GM18505 (cell line): ENCODE data around the gene FADS3.

ENCODE experiments used
- ATAC-seq: cut with Tn5 transposase; IDR thresholded peaks from one replicate; pipeline ENCODE4 v1.9.1; 2021; ENCODE audit not compliant: unreplicated experiment
- POLR2A ChIP-seq: IDR thresholded peaks from 4 replicates; pipeline ENCODE4 v1.6.1; 2011; ENCODE audit warnings: borderline replicate concordance; ENCODE audit not compliant: insufficient read depth, insufficient read length; ENCODE audit errors: extremely low read depth

The FADS3 gene

GRCh38 chr11:61842528-61842820 is 48.9 kb downstream of the FADS3 start:
- no peak for ATAC-seq
- TF ChIP-seq POLR2A: no peak

- TF ChIP-seq POLR2A: no peak
- no peak for ATAC-seq
Observed at GRCh38 chr11:61841636-61842527, 49.5 kb downstream of the FADS3 start.

DNA sequence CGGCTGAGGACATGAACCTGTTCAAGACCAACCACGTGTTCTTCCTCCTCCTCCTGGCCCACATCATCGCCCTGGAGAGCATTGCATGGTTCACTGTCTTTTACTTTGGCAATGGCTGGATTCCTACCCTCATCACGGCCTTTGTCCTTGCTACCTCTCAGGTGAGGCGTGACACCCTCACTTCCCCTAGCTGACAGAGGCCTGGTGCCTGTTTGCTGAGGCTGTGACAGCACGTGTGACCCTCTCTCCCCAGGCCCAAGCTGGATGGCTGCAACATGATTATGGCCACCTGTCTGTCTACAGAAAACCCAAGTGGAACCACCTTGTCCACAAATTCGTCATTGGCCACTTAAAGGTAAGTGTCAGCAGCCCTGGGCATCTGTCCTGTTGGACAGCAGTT is 51.0 kb downstream of the FADS3 start:
- ATAC-seq: no peak
- no peak for TF ChIP-seq POLR2A

DNA sequence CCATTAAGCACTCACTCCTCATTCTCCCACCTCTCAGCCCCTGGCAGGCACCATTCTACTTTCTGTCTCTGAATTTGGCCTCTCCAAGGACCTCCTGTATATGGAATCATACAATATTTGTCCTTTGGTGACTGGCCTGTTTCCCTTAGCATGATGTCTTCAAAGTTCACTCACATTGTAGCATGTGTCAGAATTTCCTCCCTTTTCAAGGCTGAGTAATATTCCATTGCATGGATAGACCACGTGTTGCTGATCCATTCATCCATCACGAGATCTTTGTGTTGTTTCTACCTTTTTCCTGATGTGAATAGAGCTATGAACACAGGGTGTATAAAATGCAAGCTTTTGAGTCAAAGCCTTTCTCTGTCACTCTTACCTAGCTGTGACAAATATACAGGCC is 51.6 kb downstream of the FADS3 start:
- no peak for ATAC-seq
- TF ChIP-seq POLR2A: no peak

DNA sequence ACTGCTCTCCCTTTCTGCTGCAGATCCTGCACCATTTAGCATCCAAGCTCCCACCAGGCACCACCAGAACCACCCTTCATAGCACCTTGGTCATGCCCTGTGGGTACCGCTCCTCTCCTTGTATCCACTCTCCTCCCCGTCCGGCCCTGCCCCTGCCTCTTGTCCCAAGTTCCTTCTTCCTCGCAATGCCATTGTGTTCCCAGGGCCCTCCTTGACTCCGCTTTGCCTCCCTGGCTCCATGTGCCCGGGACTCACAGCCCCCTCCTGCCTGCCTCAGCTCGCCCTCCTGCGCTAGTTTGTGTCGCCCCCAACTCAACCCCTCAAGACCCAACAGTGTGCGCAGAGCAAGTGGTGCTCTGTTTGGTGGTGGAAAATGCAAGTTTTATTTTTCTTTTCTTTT is 52.4 kb downstream of the FADS3 start:
- no peak for ATAC-seq
- TF ChIP-seq POLR2A: no peak

GRCh38 chr11:61838501-61838900 is 52.8 kb downstream of the FADS3 start:
- TF ChIP-seq POLR2A: no peak
- ATAC-seq: no peak

DNA sequence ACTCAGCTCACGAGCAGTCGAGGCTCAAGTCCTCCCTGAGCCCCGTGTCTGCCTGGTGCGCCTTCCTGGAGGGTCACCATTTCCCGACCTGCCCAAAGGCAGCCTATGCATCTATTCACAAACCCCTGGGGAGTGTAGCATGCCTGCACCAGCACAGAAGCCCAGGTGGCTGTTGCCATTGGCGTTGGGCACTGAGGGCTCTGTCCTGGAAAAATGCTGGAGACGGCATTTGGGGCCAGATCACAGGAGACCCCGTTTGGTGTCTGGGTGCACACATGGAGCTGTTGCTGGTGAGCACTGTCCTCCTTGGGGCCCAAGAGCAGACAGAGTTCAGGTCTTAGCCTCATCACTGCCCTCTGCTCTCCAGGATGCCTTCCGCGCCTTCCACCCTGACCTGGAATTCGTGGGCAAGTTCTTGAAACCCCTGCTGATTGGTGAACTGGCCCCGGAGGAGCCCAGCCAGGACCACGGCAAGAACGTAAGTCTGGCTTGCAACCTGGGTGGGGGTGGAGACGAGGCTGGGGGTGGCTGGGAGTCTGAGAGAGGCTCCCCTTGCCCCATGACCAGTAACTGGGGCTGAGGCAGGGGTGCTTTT is 53.8 kb downstream of the FADS3 start:
- peak; percentile 25 for TF ChIP-seq POLR2A
- ATAC-seq: no peak

GRCh38 chr11:61836193-61836592 is 55.2 kb downstream of the FADS3 start:
- TF ChIP-seq POLR2A: no peak
- no peak for ATAC-seq

DNA sequence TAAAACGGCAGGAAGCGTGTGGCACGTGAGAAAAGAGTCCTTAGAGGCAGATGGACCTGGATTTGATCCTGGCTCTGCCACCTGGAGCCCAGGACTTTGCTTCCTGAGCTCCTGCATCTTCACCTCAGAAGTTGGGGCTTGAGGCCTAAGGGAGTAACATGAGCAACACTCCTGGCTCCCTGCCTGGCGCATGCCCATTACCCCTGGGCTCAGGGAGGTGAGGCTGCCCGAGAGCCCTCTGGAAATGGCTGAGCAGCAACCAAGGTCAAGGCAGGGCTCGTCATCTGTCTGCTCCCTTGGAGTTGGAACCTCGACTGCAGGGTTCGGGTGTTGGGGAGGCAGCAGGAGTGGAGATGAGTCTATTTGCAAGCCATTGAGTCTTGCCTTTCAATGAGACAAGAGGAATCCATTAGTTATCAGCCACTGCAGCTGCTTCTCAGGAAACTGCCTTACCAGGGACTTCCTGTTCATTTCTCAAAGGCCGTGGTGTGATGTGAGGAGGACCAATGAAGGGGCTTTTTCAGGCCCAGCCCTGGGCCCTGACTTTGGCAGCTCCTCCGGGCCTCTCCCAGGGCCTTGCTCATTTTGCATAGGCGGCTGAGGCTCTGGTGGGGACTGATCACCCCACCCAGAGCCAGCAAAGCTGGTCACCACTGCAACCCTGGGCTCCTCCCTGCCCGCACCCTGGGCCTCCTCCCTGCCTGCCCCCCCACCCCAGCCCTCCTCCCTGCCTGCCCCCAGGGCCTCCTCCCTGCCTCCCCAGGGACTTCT is 56.9 kb downstream of the FADS3 start:
- ATAC-seq: peak; percentile 84
- TF ChIP-seq POLR2A: peak; percentile 73

DNA sequence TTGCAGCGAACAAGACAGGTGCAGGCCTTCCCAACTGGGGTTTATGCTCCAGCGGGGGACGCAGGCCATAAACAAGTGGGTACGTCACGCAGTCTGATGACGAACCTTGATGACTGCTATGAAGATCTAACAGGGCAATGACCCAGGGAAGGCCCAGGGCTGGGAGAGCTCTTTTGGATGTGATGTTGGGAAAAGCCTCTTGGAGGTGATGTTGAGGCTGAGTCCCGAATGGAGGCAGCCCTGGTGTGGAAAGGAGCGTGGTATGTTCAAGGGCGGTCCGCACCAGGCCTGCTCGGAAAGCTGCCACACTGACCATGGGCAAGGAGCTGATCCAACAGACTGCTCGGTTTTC is 57.4 kb downstream of the FADS3 start:
- no peak for TF ChIP-seq POLR2A
- ATAC-seq: no peak

- ATAC-seq: no peak
- TF ChIP-seq POLR2A: no peak
Observed at GRCh38 chr11:61833471-61833870, 57.9 kb downstream of the FADS3 start.

DNA sequence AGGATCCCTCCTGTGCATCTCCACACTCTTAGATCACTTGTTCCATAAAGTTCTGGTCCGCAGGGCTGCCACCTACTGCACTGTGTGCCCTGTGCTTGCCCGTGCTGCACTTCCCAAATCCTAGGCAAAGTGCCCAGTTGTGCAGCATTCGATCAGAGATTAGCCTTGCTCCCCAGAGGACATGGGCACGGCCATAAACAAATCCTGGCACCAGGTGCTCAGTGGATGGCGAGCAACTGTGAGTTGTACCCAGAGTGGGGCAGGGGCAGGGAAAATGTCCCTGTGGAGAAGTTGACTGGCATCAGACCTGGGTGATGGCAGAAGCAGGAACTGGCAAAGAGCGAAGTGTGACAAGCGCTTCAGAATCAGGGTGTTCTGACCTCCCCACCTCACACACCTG is 58.6 kb downstream of the FADS3 start:
- no peak for ATAC-seq
- TF ChIP-seq POLR2A: no peak

- TF ChIP-seq POLR2A: no peak
- no peak for ATAC-seq
Observed at GRCh38 chr11:61832207-61832606, 59.1 kb downstream of the FADS3 start.

DNA sequence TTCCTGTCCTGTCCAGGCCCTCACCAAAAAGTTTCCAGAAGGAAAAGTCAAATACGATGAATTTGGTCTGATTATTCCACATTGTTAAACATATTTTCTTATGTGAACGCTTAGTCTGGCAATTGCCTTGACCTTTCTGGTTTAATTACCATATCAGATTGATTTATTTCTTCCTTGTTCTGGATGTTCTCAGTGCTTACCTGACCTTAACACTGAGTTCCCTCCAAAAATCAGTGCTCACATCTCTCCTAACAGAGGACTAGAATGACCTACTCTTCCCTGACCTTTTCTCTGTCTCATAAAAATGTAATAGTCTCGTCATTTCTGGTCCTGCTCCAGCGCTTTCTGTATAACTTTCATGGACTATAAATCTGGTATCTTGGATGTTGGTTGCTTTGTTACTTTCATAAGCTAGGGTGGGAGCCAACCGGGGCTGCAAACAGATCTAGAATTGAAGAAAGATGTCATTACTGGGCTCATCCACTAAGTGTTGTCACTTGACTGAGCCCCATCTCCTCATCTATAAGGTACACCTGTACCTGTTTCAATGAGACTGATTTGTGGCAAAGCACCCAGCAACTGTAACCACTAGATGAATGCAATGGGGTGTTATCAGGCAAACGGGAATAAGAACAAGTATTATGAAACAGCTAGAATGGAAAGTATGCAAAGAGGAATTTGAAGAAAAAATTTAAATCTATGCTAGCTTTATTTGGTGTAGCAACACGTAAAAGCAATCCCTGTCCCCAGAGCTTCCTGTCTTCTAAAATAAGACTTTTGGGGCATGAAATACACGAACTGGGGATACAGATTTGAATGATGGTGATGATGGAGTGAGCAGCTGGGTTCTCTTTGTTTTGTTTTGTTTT is 60.9 kb downstream of the FADS3 start:
- ATAC-seq: no peak

GRCh38 chr11:61829806-61830205 is 61.5 kb downstream of the FADS3 start:
- TF ChIP-seq POLR2A: no peak
- ATAC-seq: no peak

More for the DNA sequence above, 60.9 kb downstream of the FADS3 start:
- no peak for TF ChIP-seq POLR2A
